HG02852 (cell line): Measurements from ENCODE around the gene RCAN2.

Experiments used
- ATAC-seq: cut with Tn5 transposase; IDR thresholded peaks from one replicate; pipeline ENCODE4 v1.9.1; 2021; ENCODE audit warnings: mild to moderate bottlenecking, moderate library complexity; ENCODE audit not compliant: unreplicated experiment

The RCAN2 gene

GRCh38 chr6:46172176-46172575 is 319.1 kb downstream of the RCAN2 start:
- ATAC-seq: no peak
